Measurements from ENCODE around the gene DNHD1.
A peak's percentile ranks its signal among the peaks of the same experiment; 100 is the strongest.

The DNHD1 gene

DNA sequence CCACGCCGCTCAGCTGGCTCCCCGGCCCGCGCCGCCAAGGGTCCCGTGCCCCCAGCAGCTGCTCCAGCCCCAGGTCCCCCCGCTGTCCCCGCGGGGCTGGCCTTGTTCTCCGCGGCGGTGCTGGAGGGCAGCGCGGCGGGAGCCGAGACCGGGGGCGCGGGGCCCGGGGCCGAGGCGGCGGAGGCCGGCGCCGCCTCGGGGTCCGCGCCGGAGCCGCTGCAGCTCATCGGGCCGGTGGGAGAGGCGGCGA, 114.8 kb downstream of the DNHD1 start:
- DNase-seq (ENCODE audit: low read depth, low spot score), result no peak

DNA sequence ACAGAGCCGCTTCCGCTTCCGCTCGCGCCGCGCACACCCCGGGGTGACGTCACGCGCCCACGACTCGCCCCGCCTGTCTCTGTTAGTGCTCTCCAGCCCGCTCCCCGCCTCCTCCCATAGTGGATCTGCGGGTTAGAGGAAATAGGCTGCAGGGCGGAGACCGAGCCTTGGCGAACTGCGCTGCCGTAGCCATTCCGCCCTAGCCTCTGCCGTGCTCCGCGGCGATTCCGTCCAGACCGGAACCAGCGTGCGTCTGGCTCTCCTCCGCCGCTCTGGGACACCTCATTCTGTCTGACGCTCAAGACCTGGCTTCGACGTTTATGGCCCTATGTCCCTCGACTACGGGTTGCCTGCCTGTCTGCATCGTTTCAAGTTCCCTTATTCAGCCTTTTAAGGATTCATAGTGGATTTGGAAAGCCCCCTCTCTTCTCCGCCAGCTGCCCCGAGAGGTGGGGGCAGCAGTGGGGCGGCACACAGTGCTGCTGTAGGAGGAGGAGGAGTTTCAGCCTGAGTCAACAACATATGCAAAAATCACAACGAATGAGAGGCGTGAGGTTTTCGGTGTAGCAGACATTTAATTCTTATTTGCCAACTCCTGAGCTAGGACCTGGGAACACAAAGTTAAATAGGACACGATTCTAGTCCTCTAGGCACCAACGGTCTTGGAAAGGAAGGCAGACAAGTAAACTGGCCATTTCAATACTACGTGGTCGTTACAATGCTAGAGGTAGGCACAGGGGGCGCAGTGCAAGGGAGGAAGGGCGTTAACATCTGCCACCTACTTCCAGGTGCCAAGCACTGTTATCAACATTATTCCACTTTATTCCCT, 115.3 kb downstream of the DNHD1 start, which contains the start of gene TAF10:
TAF10 (minus strand) TSS at position 4 of the 829 bp plus-strand sequence. CDS start 27 bp downstream, outside the sequence.
- DNase-seq (ENCODE audit: low read depth, low spot score), result no peak

DNA sequence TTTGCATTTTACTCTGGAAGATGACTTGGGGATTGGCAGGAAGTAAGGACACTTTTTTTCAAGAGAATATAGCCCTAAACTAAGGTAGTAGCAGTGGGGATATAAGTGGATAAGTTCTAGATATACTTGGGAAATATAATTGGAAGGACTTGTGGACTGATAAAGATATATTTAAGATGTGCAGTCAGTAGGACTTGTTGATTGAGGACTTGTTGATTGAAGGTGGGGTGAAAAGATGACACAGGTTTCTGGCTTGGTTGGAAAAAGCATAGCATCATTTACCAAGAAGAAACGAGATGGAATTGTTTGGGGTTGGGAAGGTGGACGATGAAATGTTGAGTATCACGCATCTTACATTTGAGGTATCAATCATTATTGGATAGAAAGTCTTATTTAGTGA, 116.4 kb downstream of the DNHD1 start:
- no peak for DNase-seq (ENCODE audit: low read depth, low spot score)

DNA sequence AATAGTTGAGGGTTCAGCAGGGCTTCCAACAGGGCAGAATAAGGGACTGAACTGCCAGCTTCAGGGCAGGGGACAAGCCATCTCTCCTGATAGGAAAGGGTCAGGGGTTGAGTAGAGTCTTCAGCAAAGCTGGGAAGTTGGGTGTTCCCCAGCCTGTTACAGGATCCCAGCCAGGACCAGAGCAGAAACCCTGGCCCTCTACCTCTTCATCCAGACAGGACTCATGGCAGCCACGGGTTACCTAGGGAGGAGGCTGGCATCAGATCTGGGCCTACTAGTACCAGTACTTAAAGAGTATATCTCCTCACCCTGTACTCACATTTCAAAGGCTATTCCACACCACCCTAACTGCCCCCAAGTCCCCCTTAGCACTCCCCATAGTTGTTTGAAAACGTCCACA, 117.4 kb downstream of the DNHD1 start:
- no peak for DNase-seq (ENCODE audit: low read depth, low spot score)

DNA sequence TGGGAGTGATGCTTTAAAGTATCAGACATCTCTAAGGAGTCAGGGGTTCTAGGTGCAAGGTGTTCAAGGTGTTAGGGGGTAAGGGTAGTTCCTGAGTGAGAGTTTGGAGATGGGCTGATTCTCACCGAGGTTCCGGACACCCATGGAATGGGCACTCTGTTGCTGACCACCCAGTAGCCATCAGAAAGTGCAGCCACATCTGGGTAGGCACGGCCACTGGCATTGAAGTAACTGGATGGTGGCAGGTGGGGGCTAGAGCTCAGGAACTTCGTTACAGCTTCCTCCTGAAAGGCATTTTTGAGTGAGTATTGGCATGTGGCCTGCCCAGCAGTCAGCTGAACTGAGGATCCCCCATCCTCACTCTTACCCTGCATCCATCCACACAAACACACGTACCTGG, 118.0 kb downstream of the DNHD1 start:
- DNase-seq (ENCODE audit: low read depth, low spot score), result no peak

DNA sequence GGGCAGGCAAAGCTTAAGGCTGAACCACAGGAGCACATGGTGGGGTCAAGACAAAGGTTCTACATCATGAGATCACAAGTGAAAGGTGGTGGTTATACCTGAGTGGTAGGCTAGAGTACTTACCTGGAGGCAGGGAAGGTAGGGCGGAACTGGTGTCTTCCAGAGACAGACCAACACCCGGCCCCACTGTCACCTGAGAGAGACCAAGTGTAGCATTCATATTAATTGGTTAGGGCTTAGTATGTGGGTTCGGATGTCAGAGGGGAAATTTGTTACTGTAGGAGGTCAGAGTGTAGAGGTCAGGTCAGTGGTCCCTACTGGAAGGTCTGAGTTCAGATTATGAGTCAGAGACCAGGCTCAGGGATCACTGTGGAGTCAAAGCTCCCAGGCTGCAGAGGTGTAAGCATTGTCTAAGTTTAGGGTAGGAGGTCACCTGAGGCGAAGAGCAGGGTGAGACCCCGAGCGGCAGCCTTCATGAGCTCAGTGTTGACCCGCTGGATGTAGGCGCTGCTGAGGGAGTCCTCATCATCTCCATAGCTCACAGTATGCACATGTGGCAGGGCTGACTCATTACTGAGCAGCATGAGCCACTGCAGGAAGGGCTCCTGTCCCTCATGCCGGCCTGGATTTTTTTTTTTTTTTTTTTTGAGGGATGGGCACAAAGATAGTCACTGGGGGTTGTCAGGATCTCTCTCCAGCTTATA, 119.0 kb downstream of the DNHD1 start:
- DNase-seq (ENCODE audit: low read depth, low spot score), result no peak

DNA sequence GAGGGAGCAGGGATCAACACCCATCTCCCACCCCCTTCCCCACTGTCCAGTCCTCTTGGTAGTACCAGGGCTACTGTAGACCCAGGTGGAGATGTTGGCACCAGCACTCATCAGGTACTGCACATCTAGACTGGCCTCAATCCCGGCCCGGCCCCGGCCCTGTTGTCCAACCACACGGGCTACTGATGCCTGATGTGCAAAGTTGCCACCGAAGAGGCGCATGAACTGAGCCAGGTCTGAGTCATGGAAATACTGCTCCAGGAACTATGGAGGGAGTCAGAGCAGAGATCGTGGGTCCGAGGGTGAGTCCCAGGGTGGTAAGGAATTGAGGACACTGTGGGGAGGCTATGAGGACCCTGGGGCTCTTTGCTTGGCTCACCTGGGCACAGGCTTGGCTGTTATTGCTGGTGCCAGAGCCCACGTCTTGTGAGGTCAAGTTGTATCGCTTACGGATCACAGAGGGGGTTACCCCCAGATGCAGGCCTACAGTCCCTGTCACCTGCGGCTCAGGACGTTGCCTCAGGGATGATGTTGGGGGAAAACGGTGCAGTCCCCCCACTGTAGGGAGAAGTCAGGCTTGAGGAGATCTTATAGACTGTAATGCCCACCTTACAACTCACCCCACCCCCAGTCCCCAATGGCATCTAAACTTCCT, 119.6 kb downstream of the DNHD1 start:
- DNase-seq (ENCODE audit: low read depth, low spot score), result no peak

DNA sequence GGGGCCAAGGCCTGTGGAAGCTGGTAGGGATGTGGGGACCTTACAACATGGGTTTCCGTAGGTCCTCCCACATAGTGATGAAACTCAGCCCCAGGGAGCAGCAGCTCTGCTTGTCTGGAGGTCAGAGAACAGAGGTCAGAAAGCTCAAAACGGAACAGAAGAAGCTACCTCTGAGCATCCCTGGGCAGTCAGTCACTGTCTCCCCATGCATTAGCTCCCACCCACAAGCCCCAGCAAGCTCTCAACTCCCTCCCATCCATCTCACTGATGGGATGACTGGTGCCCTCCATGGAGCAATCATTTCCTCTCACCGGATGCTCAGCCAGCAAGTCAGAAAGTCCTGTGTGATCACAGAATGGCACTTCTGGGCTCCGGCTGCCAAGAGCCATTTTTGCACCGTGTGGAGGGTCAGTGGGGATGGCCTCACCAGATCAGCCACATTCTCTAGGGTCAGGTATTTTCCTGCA, 120.3 kb downstream of the DNHD1 start:
- no peak for DNase-seq (ENCODE audit: low read depth, low spot score)

DNA sequence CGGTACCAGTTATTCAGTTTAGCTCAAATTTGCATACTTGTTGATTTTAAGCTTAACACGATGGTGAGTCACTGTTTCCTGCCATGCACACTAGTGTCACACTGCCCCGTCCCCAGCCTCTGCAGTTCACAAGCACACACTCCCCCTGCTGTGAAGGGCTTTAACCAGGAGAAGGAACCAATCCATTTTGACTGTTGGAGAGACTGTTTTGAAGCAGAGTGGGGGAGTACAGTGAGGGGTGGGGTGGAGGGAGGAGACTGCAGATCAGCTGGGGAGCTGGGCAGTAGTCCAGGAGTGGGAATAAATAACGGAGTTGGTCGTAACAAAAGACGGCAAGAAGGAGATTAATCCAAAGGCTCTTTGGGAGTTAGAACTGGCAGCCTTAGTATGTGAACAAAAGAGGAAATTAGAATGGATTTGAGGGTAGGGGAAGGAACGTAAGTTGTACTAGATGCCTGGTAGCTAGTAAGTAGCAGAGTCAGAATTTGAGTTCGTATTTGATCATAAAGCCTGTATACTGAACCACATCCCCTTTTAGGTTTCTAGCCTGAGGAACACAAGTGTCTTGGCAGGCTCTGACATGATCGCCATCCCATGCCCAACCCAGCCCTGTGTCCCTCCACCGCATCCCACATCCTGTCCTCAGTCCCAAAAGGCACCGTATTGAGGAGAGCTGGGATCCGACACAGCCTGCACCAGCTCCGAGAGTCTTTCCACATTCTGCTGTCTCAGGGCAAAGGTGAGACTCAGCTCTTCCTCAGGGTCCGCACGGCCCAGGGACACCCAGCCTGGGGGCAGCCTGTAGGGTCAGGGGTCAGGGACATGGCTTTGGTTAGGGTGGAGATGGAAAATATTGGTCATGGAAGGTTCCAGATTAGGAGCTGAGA, 121.3 kb downstream of the DNHD1 start:
- DNase-seq (ENCODE audit: low read depth, low spot score), result no peak

DNA sequence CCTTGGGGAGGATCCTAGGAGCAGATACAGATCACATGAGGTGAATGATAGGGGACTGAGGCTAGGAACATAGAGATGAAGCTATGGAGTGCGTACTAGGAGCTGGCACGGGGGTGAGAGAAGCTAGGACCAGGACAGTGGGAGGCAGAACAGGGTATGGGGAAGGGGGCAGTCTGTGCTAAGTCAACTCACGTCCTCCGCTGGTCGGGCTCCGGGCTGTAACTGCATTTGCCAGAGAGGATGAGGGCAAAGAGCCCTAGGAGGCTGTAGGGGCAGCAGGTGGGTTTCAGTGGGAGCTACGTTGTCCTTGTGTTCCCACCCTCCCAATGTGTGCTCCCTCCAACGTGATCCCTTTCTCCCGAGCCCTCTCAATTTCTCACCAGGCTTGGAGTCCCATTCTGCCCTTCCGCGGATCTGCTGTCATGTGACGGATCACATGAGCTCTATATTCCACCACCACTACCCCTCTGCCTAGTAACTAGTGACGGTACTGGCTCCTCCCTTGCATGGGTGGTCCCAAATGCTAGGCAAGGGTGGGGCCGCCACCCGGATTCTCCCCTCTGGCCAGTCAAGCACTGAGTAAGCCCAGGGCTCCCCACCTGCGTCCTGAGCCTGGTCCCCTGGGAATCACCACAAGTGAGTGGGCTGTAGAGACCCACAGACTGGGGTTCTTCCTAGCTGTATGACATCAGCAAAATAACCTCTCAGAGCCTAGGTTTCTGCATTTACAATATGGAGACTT, 122.1 kb downstream of the DNHD1 start, which contains the start of gene TPP1:
TPP1 (minus strand) TSS at position 419 of the 742 bp plus-strand sequence; CDS start at position 397, 22 bp downstream.
- peak; percentile 69 for DNase-seq (ENCODE audit: low read depth, low spot score)

DNA sequence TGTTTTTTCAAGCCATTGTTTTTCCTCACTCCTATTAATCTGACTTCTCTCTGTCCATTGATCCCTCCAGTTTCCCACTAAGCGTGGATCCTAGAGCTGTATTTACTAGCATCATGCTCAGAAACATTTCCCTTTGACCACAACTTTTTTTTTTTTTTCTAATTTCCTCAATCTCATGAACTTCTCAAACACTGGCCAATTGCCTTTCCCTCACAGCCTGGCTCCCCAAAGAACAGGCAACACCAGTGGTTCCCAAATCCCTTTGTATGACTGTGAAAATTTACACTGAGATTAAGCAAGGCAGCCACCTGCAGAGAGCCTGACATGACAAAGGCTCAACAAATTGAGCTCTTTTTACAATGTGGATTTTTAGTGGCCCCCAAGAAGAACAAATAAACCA, 123.6 kb downstream of the DNHD1 start:
- no peak for DNase-seq (ENCODE audit: low read depth, low spot score)
